ENCODE data around the gene DIMT1.

Gene DIMT1

DNA sequence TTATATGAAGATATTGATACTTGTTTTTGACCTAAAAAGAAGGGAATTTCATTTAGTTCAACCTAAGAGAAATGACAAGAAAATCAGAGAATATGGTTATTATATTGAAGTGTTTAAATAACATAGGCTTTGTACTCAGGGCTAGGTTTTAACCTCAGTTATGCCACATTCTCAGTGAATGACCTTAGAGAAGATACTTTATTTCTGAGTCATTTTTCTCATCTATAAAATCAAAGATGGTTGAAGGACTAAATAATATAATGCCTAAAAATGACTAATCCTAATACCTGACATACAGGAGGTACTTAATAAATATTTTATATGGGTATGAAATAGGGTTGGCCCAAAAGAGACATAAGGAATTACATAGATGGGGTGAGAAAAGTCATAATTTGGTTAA, 32.3 kb downstream of the DIMT1 start:
- DNase-seq (ENCODE audit: low read depth in 3 of 3), result no peak

DNA sequence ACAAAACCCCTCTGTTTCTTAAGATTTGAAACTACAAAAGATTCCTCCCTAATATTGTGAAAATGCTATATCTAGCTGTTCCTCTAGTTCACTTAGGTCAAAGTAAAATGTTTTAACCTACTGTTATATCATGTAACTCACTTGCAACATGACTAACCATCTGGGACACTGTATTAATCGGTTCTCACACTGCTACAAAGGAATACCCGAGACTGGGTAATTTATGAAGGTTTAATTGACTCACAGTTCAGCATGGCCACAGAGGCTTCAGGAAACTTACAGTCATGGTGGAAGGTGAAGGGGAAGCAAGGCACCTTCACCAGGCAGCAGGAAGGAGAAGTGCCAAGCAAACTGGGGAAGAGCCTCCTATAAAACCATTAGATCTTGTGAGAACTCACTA, 34.7 kb downstream of the DIMT1 start:
- DNase-seq (ENCODE audit: low read depth in 3 of 3), result no peak

DNA sequence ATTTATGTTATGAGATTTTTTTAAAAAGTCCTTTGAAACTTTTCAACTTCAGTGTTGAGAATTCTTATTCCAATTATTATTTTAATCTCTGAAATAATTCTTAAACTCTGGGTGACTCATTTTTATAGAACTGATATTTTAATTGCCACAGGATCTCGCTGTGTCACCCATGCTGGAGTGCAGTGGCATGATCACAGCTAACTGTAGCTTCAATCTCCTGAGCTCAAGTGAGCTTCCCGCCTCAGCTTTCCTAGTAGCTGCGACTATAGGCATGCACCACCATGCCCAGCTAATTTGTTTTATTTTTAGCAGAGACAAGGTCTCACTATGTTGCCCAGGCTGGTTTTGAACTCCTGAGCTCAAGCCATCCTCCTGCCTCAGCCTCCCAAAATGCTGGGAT, 41.0 kb downstream of the DIMT1 start:
- no peak for DNase-seq (ENCODE audit: low read depth in 3 of 3)

DNA sequence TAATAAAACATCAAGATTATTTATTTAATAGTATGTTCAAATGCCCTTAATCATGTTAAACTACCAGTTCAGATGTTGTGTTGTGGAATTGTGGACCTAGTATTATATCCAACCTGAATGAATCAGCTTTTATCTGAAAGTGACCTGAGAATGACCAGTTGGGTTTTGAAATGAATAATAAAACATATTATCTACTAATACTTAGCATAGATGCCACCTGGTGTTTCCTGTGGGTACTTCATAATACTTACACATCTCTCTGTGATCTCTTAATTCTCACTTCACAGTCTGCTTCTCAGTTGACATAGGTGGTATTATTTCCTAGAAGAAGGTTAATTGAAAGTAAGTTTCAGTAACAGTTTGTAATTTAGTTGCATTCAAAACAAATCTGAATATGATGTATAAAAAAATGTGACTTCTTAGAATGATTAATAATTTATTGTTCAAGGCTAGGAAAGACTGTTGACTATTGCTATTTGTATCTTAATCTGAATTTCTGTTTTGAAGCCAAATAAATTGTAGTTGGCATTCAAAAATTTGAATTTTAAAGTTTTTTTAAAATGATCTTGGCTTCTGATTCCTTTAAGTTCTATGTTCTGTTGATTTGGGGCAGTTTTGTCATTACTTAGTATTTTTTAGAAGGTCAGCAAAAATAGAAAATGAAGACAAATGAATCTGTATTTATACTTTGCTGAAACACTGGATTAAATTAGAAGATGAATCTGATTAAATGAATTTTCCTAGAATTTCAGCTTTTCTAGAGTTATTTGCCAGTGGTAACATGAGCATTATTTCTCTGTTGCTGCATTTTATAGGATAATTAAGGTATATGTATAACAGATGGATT, 49.5 kb downstream of the DIMT1 start:
- peak in 1 of 3 experiments; percentile 10 for DNase-seq (ENCODE audit: low read depth in 3 of 3)

DNA sequence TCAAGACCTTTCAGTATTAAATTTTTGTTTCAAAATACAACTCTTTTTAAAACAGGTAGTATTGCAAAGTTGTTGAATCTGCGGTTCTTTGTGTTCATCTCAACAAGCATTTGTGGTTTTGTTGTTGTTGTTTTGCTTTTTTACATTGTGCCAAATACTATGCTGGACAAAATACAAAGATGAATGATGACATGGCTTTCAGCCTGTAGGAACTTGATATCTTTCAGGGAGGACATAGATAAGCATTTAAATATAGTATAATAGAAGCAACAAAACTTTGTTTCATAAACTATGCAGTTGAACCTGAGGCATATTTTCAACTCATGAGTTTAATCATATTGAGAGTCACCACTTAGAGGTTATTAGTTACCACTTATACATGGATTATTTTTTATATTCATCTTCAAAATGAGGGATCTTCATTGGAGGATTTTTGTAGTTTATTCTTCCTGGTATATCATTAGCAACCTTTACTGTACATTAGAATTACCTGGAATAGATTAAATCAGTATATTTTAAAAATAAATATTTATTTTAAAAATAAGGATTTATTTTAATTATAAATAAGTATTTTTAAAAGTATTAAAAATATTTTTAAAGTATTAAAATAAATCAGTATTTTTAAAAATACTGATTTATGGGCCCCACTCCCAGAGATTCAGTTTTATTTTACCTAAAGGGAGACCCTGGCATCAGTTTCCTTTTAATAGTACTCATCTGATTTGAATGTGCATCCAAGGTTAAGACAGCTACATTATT, 54.8 kb downstream of the DIMT1 start:
- DNase-seq (ENCODE audit: low read depth in 3 of 3), result no peak

DNA sequence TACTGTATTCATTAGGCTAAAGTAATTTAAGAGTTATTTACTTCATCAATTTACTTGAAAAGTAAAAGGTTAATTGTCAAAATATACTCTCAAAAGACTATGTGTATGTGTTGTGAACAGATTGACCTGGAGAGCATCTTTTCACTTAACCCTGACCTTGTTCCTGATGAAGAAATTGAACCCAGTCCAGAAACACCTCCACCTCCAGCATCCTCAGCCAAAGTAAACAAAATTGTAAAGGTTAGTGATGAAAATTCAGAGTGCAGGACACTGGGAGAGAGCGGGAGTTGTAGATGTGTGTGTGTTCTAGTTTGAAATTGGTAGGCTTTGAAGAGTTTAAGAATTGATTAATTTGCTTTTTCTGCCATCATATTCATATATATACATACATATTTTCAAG, 55.8 kb downstream of the DIMT1 start:
- no peak for DNase-seq (ENCODE audit: low read depth in 3 of 3)

DNA sequence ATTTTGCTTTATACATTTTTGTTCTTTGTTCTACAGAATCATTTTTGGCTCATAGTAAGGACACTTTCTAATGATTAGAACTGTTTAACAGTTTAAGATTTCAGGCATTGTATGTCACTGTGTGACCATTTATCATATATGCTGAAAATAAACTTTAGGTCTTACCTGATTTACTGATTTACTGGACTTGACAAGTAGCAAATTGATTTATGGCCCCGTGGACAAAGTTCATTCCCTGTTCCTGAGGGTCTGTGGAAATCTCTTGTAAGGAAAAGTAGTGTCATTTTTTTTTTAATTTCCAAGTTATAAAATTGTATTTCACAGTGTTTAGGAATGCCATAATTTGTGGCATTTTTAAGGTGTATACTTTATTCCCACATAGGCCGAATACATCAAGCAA, 57.0 kb downstream of the DIMT1 start:
- no peak for DNase-seq (ENCODE audit: low read depth in 3 of 3)

DNA sequence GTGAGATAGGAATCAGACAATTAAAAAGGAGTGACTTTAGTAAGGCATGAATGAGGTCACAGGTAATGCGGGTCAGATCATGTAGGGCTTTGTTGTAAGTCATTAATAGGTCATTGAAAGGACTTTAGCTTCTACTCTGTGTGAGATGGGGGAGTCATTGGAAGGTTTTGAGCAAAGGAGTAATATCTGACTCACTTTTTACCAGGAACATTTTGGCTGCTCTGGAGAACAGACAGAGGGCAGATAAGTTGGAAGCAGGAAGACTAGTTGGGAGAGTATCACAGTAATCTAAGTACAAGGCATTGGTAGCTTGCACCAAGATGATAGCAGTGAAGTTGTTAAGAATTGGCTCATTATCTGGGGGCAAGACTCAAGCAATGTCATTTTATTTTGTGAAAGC, 60.3 kb downstream of the DIMT1 start:
- DNase-seq (ENCODE audit: low read depth in 3 of 3), result no peak

DNA sequence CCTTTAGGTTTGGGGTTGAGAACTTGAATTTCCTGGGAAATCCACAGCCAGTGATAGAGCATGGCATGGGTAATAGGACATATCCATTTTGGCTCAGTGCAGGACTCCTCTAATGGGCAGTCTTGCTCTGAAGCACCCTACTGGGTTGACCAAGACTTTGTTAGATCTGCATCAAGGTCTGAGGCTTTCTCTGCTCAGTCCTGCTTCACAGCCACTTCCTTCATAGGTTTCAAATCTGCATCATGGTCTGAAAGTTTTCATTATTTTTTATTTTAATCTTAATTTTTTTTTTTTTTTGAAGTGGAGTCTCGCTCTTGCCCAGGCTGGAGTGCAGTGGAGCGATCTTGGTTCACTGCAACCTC, 61.2 kb downstream of the DIMT1 start:
- DNase-seq (ENCODE audit: low read depth in 3 of 3), result no peak

DNA sequence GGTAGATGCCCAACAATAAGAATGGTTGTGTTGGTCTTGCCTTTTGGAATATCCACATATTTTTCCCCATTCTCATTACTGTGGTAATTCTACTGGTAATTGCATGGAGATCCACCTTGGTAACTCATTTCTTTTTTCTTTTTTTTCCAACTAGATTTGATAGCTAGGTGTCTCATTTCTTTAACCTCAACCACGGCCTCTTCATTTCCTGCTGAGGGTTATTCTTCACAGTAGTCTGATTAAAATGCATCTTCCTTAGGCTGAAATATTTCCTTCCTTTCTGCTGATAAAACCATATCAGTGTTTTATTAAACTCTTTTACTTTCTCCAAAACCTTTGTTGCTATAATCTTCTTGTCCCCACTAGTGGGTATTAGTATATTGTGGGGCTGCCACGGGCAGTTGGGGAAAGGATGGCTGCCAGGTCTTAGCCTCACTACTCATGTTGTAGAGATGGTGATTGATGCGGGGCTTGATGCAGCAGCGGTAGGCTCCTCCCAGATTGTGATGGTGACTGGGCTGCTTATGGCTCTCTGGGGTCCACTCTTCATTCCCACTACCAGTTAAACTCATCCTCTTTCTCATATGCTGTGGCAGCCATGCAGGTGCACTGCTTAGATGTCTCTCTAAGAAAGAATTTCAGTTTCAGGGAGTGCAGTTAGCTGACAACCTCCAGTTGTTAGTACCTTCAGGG, 61.8 kb downstream of the DIMT1 start:
- no peak for DNase-seq (ENCODE audit: low read depth in 3 of 3)

DNA sequence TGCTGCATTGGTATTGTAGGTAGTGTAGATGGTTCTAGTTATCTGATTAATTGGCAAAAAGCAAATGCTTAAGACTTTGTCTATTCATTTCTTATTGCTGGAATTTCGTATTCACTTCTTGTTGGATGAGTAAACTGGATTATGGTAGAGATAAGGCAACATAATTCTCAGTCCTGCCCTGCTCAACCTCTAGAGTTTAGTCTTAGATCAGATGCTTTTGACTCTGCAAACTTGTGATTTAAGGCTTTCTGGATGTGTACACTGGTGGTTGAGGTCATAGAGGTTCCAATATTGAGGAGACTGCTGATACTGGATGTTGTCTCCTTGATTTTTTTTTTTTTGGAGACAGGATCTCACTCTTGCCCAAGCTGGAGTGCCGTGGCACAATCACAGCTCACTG, 62.7 kb downstream of the DIMT1 start:
- no peak for DNase-seq (ENCODE audit: low read depth in 3 of 3)

DNA sequence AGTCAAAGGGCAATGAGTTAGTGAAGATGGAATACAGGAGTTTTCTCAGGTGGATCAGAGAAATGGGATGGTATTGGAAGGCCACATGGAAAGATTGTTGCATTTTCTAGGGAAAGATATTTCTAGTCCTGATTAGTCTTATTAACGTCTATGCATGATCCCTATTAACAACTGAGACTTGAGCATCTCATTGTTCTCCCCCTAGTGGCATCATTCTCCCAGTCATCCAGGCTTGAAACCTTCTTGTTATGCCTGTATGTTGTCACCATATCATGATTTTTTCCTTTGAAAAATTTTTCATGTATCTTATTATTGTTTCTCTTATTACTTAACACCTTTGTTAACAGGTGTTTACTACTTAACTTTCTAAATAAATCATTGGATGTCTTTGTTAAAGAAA, 63.3 kb downstream of the DIMT1 start:
- no peak for DNase-seq (ENCODE audit: low read depth in 3 of 3)
